Stimulated activated CD4-positive, alpha-beta T cell treated with anti-CD3 and anti-CD28 coated beads, Interleukin-12 subunit alpha, Interleukin-12 subunit beta, amount 100 ng/mL, for 24 hours (primary cell): ENCODE measurements around the gene LHFPL6.
"Not testable (repeated sequence)": the region's sequence is repeated elsewhere in the genome, so short reads cannot be mapped to it uniquely, and the experiment has no call there.

Source experiments
- DNase-seq, 2 experiments: peaks; one replicate each; pipeline ENCODE4 v3.0.0-alpha.2; 2020; ENCODE audit warnings: low read depth in 2 of 2

LHFPL6 gene

GRCh38 chr13:39349391-39349960 lies 253.5 kb downstream of the LHFPL6 start:
- DNase-seq, result no peak

- no peak for DNase-seq
Observed at GRCh38 chr13:39347926-39348901, 254.8 kb downstream of the LHFPL6 start.

DNA sequence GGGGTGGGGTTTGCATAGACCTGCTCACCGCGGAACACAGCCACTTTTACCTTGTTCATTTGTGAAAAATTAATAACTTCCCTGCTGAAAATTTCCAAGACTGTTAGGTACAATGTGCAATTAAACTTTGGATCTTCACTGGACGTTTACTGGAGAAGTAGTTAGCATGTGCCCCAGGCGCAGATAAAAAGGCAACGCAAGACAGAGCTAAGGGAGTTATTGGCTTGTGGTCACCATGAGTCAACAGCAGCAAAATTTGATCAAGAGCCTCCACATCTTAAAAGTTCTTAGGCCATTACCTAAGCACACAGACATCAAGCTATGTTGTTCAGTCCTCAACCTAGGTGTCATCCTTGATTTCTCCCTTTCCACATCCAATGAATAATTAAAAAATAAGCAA lies 257.0 kb downstream of the LHFPL6 start:
- DNase-seq, result no peak

DNA sequence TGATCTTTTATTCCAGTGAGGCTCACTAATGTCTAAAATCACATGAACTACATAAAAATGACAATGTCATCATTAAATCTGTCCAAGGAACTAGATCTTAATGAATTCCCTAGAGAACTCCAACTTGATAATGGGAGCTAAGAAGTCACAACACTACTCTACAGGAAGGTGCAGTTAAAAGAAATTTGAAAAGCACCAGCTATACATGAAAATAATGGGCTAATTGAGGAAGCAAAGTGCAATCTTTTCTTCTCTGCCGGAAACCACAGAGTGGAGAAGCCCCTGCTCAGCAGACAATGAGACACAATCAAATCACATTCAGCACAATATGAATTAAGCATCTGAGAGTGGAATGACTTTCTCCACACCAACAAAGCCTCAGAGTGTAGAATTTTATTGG lies 261.7 kb downstream of the LHFPL6 start:
- no peak for DNase-seq

DNA sequence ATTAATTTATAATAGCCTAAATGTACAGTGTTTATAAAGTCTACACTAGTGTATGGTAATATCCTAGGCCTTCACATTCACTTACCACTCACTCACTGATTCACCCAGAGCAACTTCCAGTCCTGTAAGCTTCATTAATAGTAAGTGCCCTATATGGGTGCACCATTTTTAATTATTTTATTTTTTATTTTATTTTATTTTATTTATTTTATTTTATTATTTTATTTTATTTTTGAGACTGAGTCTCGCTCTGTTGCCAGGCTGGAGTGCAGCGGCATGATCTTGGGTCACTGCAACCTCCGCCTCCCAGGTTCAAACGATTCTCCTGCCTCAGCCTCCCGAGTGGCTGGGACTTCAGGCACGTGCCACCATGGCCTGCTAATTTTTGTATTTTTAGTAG lies 264.9 kb downstream of the LHFPL6 start:
- DNase-seq, result not testable (repeated sequence)

GRCh38 chr13:39336937-39337336 lies 266.1 kb downstream of the LHFPL6 start:
- no peak for DNase-seq

- no peak for DNase-seq
Observed at GRCh38 chr13:39336207-39336606, 266.8 kb downstream of the LHFPL6 start.

DNA sequence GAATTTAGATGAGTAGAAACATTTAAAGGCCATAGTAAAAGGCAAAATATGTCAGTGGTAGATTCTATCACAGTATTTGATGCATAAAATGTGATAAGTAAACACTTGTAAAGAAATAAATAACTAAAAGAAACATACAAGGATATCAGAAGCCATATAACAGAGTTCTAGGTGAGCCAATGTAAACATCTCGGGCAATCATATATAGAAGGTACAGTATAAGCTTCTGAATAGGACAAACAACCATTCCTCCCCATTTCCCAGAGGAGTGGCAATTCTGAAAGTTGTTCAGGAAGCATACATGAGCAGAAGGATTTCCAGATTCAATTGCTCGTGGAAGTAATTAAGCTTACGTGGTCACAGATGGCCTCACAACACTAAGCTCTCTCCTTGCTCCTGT lies 267.3 kb downstream of the LHFPL6 start:
- DNase-seq, result no peak

GRCh38 chr13:39330504-39330903 lies 272.5 kb downstream of the LHFPL6 start:
- DNase-seq, result no peak

GRCh38 chr13:39329182-39329639 lies 273.8 kb downstream of the LHFPL6 start:
- DNase-seq, result no peak

- DNase-seq, result no peak
Observed at GRCh38 chr13:39327172-39327479, 275.9 kb downstream of the LHFPL6 start.

GRCh38 chr13:39326469-39327171 lies 276.4 kb downstream of the LHFPL6 start:
- DNase-seq, result no peak

- no peak for DNase-seq
Observed at GRCh38 chr13:39324806-39325311, 278.1 kb downstream of the LHFPL6 start.

DNA sequence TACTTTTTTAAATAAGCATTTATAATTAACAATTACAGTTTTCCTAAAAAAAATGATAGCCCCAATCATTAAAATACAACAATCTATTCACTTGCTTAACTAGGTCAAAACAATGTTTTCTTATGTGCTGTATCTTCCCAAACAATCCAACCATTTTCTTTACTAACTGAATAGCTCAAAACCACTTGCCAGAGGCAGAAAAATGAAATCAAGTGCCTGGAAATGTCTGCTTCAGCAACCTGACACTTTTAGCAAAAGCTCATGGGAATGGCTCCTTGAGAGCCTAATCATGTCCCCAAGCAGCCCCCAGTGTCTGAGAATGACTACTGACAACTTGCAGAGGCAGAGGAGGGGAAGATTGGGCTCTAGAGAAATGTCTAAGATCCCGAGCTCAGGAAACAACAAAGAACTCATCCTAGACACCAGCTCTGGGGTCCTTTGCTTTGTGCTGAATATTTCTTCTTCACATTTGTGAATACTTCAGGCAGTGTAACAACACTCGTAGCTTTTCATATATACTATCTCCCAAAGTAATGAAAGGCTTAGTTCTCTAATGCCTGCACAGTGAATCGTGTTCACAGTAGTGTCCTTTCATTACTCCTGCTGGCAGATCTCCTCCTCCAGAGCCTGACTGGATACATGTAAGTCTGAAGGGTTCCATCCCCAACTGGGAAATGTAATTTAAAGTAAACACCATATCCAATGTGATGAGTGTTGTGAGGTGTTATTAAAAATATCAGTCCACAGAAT lies 280.0 kb downstream of the LHFPL6 start:
- no peak for DNase-seq

GRCh38 chr13:39321574-39321973 lies 281.4 kb downstream of the LHFPL6 start:
- DNase-seq, result no peak

GRCh38 chr13:39318161-39318560 lies 284.8 kb downstream of the LHFPL6 start:
- DNase-seq, result no peak

DNA sequence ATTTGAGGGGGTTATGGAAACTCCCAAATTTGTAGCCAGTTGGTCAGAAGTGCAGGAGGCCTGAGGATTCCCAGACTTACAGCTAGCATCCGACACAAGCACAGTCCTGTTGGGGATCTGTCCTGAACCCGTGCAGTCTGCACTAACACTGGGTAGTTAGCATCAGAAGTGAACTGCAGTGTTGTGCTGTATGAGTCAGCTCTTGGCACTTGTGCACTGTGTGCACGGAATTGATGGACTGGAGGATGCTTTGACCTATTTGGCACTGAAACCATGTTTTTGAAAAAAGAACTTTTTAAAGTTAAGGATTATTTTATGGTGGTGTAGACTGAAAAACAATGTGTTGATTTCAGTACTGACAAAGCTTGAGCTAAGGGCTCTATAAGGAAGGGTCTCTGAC lies 285.7 kb downstream of the LHFPL6 start:
- no peak for DNase-seq

GRCh38 chr13:39315796-39316195 lies 287.2 kb downstream of the LHFPL6 start:
- no peak for DNase-seq

- DNase-seq, result no peak
Observed at GRCh38 chr13:39313721-39314120, 289.3 kb downstream of the LHFPL6 start.

GRCh38 chr13:39312596-39312995 lies 290.4 kb downstream of the LHFPL6 start:
- no peak for DNase-seq

DNA sequence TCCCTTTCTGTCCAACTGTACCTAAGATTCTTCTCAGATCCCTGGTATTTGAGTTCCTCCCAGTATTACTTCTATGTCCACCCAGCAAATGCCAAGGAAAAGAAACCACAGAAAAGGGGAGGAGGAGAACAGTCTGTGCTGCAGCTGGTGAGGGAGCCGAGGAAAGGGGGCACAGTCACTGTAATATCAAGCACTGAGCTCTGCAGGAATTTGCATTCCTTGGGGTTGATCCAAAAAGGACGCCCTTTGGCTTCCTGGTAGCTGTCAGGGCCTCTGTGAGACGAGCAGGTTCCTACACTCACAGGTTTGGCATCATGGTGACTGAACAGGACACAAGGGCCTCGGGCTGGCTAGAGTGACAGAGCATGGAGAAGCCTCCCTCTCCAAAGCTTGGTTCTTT lies 291.4 kb downstream of the LHFPL6 start:
- no peak for DNase-seq

DNA sequence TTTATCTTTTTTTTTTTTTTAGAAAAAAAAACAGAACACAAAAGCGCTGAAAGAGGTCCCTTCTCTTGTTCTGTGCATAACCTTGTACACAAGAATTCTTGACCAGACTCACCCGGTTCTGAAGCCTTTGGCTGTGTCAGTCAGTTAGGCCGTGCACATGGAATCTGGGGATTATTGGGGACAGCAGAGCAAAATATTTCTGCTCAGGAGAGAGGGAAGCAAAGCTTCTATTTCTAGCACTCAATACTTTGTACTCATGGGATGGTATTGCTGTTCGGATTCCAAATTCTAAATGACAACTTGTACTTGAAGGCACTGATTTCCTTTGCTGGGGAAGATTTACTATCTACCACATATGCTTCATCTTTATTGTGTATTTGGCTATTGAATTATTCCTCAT lies 292.0 kb downstream of the LHFPL6 start:
- DNase-seq, result no peak
